Calu3 (cell line): ENCODE results near the gene MCC. TPM values are rescaled to one million over a fixed set of nuclear protein-coding genes. Genes with fewer than 3 reads are reported as not detected.

ENCODE experiments used
- BruUV-seq: library from RNA; stranded (reverse); fragments of 400-500 nt; replicated peaks from 2 replicates; lab custom pipeline; 2021; lab: Mats Ljungman, UMichigan
- CTCF ChIA-PET: fragments of 300-600 bp; sonication (Branson Sonifier 250); formaldehyde crosslinking; loops from one replicate; lab custom pipeline; 2022; ENCODE audit warnings: antibody characterized with exemption; lab: Charles Lee
- DNase-seq: peaks from one replicate; pipeline ENCODE4 v3.0.0; 2022
- H3K27ac Mint-ChIP-seq: one replicate; pipeline ENCODE4 v1.8.0; 2022; ENCODE audit warnings: mixed read lengths; ENCODE audit not compliant: unreplicated experiment
- H3K27me3 Mint-ChIP-seq: one replicate; pipeline ENCODE4 v1.8.0; 2022; ENCODE audit warnings: mixed read lengths; ENCODE audit not compliant: unreplicated experiment
- H3K36me3 Mint-ChIP-seq: one replicate; pipeline ENCODE4 v1.8.0; 2022; ENCODE audit warnings: mild to moderate bottlenecking, moderate library complexity, mixed read lengths; ENCODE audit not compliant: insufficient read depth, unreplicated experiment
- H3K4me1 Mint-ChIP-seq: one replicate; pipeline ENCODE4 v1.8.0; 2022; ENCODE audit warnings: mild to moderate bottlenecking, low read depth, mixed read lengths; ENCODE audit not compliant: unreplicated experiment
- H3K4me3 Mint-ChIP-seq: one replicate; pipeline ENCODE4 v1.8.0; 2022; ENCODE audit warnings: mild to moderate bottlenecking, low read depth, moderate library complexity, mixed read lengths; ENCODE audit not compliant: unreplicated experiment
- H3K9me3 Mint-ChIP-seq: one replicate; pipeline ENCODE4 v1.8.0; 2022; ENCODE audit warnings: low read depth, mixed read lengths; ENCODE audit not compliant: unreplicated experiment
- intact Hi-C: fragments of 100-400 bp; cut with micrococcal nuclease; formaldehyde crosslinking; loops from one replicate; pipeline ENCODE4 v1.10.0; 2022; ENCODE audit not compliant: unreplicated experiment
- total RNA-seq: library from RNA; stranded (reverse); gene quantifications from 2 replicates; pipeline ENCODE4 v1.2.3, GENCODE V29; 2022
- TF ChIP-seq, protein P1 (sequence below): fragments of 200-600 bp; IDR thresholded peaks from one replicate; pipeline ENCODE4 v1.8.0; 2022; ENCODE audit warnings: antibody characterized with exemption; ENCODE audit not compliant: unreplicated experiment

MCC gene
- total RNA-seq, 1 experiment from 2014 or later = 2.8 TPM

DNA sequence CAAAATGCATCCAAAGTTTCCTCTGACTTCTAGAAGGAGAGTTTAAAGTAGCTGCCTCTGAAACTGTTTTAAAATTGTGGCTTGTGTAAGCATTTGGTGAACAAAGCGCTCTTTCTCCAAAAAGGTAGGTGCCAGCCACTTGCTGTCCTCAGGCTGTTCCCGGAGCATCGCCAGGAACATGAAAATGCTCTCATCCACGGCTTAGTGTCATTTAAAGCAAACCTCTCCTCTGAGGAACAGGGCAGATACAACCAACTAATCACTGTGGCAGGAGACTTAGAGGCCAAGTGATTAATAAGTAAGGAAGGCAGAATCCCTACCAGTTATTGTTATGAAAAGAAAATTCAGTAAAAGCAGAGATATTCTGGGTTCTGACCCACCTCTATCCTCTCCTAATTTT lies 346.1 kb downstream of the MCC start:
- no peaks in the 10 kb centered on the region for H3K36me3 Mint-ChIP-seq
- CTCF ChIA-PET = no interaction called here
- TF ChIP-seq, protein P1, sequence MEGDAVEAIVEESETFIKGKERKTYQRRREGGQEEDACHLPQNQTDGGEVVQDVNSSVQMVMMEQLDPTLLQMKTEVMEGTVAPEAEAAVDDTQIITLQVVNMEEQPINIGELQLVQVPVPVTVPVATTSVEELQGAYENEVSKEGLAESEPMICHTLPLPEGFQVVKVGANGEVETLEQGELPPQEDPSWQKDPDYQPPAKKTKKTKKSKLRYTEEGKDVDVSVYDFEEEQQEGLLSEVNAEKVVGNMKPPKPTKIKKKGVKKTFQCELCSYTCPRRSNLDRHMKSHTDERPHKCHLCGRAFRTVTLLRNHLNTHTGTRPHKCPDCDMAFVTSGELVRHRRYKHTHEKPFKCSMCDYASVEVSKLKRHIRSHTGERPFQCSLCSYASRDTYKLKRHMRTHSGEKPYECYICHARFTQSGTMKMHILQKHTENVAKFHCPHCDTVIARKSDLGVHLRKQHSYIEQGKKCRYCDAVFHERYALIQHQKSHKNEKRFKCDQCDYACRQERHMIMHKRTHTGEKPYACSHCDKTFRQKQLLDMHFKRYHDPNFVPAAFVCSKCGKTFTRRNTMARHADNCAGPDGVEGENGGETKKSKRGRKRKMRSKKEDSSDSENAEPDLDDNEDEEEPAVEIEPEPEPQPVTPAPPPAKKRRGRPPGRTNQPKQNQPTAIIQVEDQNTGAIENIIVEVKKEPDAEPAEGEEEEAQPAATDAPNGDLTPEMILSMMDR = no peak
- intact Hi-C loops = no loop called here
- H3K4me1 Mint-ChIP-seq = no peaks in the 10 kb centered on the region
- no peak for DNase-seq
- H3K4me3 Mint-ChIP-seq = no peak overlapping the region
- no TSS peak for BruUV-seq
- no peaks in the 10 kb centered on the region for H3K27me3 Mint-ChIP-seq
- no peaks in the 10 kb centered on the region for H3K9me3 Mint-ChIP-seq
- no peak overlapping the region for H3K27ac Mint-ChIP-seq

GRCh38 chr5:113140837-113141671 lies 347.2 kb downstream of the MCC start:
- no peak overlapping the region for H3K4me3 Mint-ChIP-seq
- no peaks in the 10 kb centered on the region for H3K36me3 Mint-ChIP-seq
- no peak overlapping the region for H3K27ac Mint-ChIP-seq
- no peak for DNase-seq
- no peaks in the 10 kb centered on the region for H3K4me1 Mint-ChIP-seq
- intact Hi-C loops = no loop called here
- TF ChIP-seq, protein P1 = no peak
- H3K9me3 Mint-ChIP-seq = no peaks in the 10 kb centered on the region
- no peaks in the 10 kb centered on the region for H3K27me3 Mint-ChIP-seq
- BruUV-seq = no TSS peak
- CTCF ChIA-PET = no interaction called here

- no peaks in the 10 kb centered on the region for H3K4me1 Mint-ChIP-seq
- intact Hi-C loops = no loop called here
- no peaks in the 10 kb centered on the region for H3K36me3 Mint-ChIP-seq
- no peaks in the 10 kb centered on the region for H3K9me3 Mint-ChIP-seq
- DNase-seq = no peak
- CTCF ChIA-PET = no interaction called here
- H3K27ac Mint-ChIP-seq = no peak overlapping the region
- H3K27me3 Mint-ChIP-seq = no peaks in the 10 kb centered on the region
- BruUV-seq = no TSS peak
- no peak overlapping the region for H3K4me3 Mint-ChIP-seq
- TF ChIP-seq, protein P1 = no peak
Observed at GRCh38 chr5:113133211-113133975, 354.9 kb downstream of the MCC start.

DNA sequence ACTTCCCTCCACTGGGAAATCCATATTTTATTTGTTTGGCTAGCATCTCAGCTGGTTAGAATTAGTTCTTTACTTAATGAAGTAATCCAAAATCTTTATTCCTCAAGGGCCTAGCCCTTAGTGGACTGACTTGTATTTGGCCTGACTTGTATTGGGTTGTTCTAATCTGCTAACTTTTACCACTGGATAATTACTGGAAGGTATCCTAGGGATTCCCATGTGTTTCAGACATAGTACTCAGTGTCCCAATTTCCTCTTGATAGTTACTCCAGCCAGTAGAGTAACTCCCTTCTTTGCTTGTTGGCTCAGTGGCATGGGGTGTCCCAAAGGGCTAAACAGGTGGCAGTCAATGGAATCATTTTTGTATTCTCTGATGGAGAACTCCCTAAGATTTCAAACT lies 355.7 kb downstream of the MCC start:
- TF ChIP-seq, protein P1 = no peak
- H3K27ac Mint-ChIP-seq = no peak overlapping the region
- H3K27me3 Mint-ChIP-seq = no peaks in the 10 kb centered on the region
- H3K9me3 Mint-ChIP-seq = no peaks in the 10 kb centered on the region
- H3K4me1 Mint-ChIP-seq = no peaks in the 10 kb centered on the region
- CTCF ChIA-PET = no interaction called here
- no TSS peak for BruUV-seq
- no peaks in the 10 kb centered on the region for H3K36me3 Mint-ChIP-seq
- H3K4me3 Mint-ChIP-seq = no peak overlapping the region
- no peak for DNase-seq
- intact Hi-C loops = no loop called here
